Tibial artery (tissue), 4 donors: Measurements from ENCODE around the gene MAP3K2.

ENCODE experiments used
- DNase-seq, 2 donors: peaks; one replicate each; pipeline ENCODE4 v3.0.0-alpha.2; 2019
- H3K27ac ChIP-seq, 2 donors: fragments of 200-600 bp; sonication (generic) in 1 of 2; 1 replicate in 1 of 2; 2 replicates in 1 of 2; pipeline ENCODE4 v1.5.1; 2018 to 2019; ENCODE audit warnings: mild to moderate bottlenecking in 1 of 2
- H3K27me3 ChIP-seq, 2 donors: fragments of 200-600 bp; sonication (generic) in 1 of 2; one replicate each; pipeline versions ENCODE4 v1.5.1 to v1.6.0; 2016 to 2019
- H3K36me3 ChIP-seq, 3 donors: fragments of 200-600 bp; sonication (generic) in 2 of 3; one replicate each; pipeline ENCODE4 v1.5.1; 2016 to 2019; ENCODE audit warnings: mild to moderate bottlenecking in 2 of 3
- H3K4me1 ChIP-seq, 4 donors: fragments of 200-600 bp; sonication (generic) in 2 of 4; 1 replicate in 3 of 4; 2 replicates in 1 of 4; pipeline ENCODE4 v1.5.1; 2016 to 2019
- H3K4me3 ChIP-seq, 2 donors: fragments of 200-600 bp; sonication (generic) in 1 of 2; 1 replicate in 1 of 2; 2 replicates in 1 of 2; pipeline ENCODE4 v1.5.1; 2018 to 2019; ENCODE audit warnings: mild to moderate bottlenecking in 2 of 2
- H3K9me3 ChIP-seq, 3 donors: fragments of 200-600 bp; sonication (generic) in 1 of 3; one replicate each; pipeline ENCODE4 v1.5.1; 2016 to 2019
- intact Hi-C: fragments of 100-400 bp; cut with DNase I; formaldehyde crosslinking; loops from one replicate; pipeline ENCODE4 v1.15.0; 2023; ENCODE audit warnings: low total_unique reads
- TF ChIP-seq, protein P1 (sequence below), 2 experiments: fragments of 200-600 bp in 1 of 2; fragments of 450-650 bp in 1 of 2; IDR thresholded peaks; one replicate each; pipeline ENCODE4 v1.5.1; 2017 to 2019; ENCODE audit warnings: antibody characterized with exemption in 2 of 2, mild to moderate bottlenecking in 1 of 2, moderate library complexity in 1 of 2

MAP3K2 gene

DNA sequence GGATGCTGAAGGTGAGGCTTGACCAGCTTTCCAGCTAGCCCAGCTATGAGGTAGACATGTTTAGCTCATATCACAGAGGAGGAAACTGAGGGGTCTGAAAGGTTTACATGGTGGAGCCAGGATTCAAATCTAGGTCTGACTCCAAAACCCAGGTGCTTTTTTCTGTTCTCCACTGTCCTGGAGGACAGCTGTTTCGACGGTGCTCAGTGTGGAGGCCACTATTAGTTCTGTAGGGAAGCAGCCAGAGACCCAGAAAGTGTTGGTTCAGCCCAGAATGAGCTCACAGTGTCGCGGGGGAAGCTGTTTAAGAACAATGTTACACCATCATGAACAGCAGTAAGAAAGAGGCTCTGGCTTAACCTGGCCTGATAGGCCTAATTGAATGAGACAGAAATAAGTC, 41.5 kb upstream of the MAP3K2 start:
- Histone ChIP-seq H3K4me1 (no peaks in the 10 kb centered on the region), H3K27ac (no peak overlapping the region), H3K27me3 (no peaks in the 10 kb centered on the region), H3K4me3 (no peak overlapping the region), H3K9me3 (no peaks in the 10 kb centered on the region), H3K36me3 (peaks cover 0 to 5% (median 0%) of the 10 kb centered on the region in 3 donors)
- intact Hi-C loops, result no loop called here
- no peak for DNase-seq
- TF ChIP-seq, protein P1, sequence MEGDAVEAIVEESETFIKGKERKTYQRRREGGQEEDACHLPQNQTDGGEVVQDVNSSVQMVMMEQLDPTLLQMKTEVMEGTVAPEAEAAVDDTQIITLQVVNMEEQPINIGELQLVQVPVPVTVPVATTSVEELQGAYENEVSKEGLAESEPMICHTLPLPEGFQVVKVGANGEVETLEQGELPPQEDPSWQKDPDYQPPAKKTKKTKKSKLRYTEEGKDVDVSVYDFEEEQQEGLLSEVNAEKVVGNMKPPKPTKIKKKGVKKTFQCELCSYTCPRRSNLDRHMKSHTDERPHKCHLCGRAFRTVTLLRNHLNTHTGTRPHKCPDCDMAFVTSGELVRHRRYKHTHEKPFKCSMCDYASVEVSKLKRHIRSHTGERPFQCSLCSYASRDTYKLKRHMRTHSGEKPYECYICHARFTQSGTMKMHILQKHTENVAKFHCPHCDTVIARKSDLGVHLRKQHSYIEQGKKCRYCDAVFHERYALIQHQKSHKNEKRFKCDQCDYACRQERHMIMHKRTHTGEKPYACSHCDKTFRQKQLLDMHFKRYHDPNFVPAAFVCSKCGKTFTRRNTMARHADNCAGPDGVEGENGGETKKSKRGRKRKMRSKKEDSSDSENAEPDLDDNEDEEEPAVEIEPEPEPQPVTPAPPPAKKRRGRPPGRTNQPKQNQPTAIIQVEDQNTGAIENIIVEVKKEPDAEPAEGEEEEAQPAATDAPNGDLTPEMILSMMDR (IDR thresholded peaks at IDR 0.05), result no peak

DNA sequence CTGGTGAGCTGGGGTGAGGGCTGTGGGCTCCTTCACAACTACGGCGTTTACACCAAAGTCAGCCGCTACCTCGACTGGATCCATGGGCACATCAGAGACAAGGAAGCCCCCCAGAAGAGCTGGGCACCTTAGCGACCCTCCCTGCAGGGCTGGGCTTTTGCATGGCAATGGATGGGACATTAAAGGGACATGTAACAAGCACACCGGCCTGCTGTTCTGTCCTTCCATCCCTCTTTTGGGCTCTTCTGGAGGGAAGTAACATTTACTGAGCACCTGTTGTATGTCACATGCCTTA, 41.0 kb upstream of the MAP3K2 start:
- no peak overlapping the region for H3K4me3 ChIP-seq
- TF ChIP-seq, protein P1 (IDR thresholded peaks at IDR 0.05), result no peak

DNA sequence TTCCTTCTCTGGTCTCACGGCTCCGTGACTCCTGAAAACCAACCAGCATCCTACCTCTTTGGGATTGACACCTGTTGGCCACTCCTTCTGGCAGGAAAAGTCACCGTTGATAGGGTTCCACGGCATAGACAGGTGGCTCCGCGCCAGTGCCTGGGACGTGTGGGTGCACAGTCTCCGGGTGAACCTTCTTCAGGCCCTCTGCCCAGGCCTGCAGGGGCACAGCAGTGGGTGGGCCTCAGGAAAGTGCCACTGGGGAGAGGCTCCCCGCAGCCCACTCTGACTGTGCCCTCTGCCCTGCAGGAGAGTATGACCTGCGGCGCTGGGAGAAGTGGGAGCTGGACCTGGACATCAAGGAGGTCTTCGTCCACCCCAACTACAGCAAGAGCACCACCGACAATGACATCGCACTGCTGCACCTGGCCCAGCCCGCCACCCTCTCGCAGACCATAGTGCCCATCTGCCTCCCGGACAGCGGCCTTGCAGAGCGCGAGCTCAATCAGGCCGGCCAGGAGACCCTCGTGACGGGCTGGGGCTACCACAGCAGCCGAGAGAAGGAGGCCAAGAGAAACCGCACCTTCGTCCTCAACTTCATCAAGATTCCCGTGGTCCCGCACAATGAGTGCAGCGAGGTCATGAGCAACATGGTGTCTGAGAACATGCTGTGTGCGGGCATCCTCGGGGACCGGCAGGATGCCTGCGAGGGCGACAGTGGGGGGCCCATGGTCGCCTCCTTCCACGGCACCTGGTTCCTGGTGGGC, 40.5 kb upstream of the MAP3K2 start:
- H3K4me3 ChIP-seq, result no peak overlapping the region
- TF ChIP-seq, protein P1 (IDR thresholded peaks at IDR 0.05), result no peak
- H3K36me3 ChIP-seq, result peaks cover 0 to 5% (median 0%) of the 10 kb centered on the region in 3 donors
- no peak overlapping the region for H3K27ac ChIP-seq
- H3K27me3 ChIP-seq, result peaks cover 0 to 7% of the 10 kb centered on the region in 2 donors
- no peaks in the 10 kb centered on the region for H3K9me3 ChIP-seq
- peaks cover 0 to 6% (median 5%) of the 10 kb centered on the region in 4 donors for H3K4me1 ChIP-seq
- intact Hi-C loops, result no loop called here
- DNase-seq, result no peak

More for the DNA sequence above, 41.0 kb upstream of the MAP3K2 start:
- H3K4me1 ChIP-seq, result peaks cover 0 to 1% (median 0%) of the 10 kb centered on the region in 4 donors
- peaks cover 0 to 5% (median 0%) of the 10 kb centered on the region in 3 donors for H3K36me3 ChIP-seq
- no peak overlapping the region for H3K27ac ChIP-seq
- intact Hi-C loops, result no loop called here
- no peaks in the 10 kb centered on the region for H3K9me3 ChIP-seq
- no peak for DNase-seq
- H3K27me3 ChIP-seq, result peaks cover 0 to 2% of the 10 kb centered on the region in 2 donors

DNA sequence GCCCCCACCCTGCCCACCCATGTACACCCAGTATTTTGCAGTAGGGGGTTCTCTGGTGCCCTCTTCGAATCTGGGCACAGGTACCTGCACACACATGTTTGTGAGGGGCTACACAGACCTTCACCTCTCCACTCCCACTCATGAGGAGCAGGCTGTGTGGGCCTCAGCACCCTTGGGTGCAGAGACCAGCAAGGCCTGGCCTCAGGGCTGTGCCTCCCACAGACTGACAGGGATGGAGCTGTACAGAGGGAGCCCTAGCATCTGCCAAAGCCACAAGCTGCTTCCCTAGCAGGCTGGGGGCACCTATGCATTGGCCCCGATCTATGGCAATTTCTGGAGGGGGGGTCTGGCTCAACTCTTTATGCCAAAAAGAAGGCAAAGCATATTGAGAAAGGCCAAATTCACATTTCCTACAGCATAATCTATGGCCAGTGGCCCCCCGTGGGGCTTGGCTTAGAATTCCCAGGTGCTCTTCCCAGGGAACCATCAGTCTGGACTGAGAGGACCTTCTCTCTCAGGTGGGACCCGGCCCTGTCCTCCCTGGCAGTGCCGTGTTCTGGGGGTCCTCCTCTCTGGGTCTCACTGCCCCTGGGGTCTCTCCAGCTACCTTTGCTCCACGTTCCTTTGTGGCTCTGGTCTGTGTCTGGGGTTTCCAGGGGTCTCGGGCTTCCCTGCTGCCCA, 39.7 kb upstream of the MAP3K2 start:
- H3K27ac ChIP-seq, result no peak overlapping the region
- H3K4me1 ChIP-seq, result peaks cover 0 to 13% (median 12%) of the 10 kb centered on the region in 4 donors
- DNase-seq, result no peak
- no peaks in the 10 kb centered on the region for H3K9me3 ChIP-seq
- H3K27me3 ChIP-seq, result peaks cover 0 to 15% of the 10 kb centered on the region in 2 donors
- no peak overlapping the region for H3K4me3 ChIP-seq
- intact Hi-C loops, result no loop called here
- TF ChIP-seq, protein P1 (IDR thresholded peaks at IDR 0.05), result no peak
- H3K36me3 ChIP-seq, result peaks cover 0 to 5% (median 0%) of the 10 kb centered on the region in 3 donors

DNA sequence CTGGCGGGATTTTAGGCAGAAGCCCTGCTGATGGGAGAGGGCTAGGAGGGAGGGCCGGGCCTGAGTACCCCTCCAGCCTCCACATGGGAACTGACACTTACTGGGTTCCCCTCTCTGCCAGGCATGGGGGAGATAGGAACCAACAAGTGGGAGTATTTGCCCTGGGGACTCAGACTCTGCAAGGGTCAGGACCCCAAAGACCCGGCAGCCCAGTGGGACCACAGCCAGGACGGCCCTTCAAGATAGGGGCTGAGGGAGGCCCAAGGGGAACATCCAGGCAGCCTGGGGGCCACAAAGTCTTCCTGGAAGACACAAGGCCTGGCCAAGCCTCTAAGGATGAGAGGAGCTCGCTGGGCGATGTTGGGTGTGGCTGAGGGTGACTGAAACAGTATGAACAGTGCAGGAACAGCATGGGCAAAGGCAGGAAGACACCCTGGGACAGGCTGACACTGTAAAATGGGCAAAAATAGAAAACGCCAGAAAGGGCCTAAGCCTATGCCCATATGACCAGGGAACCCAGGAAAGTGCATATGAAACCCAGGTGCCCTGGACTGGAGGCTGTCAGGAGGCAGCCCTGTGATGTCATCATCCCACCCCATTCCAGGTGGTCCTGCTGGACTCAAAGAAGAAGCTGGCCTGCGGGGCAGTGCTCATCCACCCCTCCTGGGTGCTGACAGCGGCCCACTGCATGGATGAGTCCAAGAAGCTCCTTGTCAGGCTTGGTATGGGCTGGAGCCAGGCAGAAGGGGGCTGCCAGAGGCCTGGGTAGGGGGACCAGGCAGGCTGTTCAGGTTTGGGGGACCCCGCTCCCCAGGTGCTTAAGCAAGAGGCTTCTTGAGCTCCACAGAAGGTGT, 39.0 kb upstream of the MAP3K2 start:
- Histone ChIP-seq H3K4me3 (no peak overlapping the region), H3K36me3 (peaks cover 0 to 5% (median 0%) of the 10 kb centered on the region in 3 donors), H3K9me3 (no peaks in the 10 kb centered on the region), H3K27me3 (peaks cover 2 to 23% of the 10 kb centered on the region in 2 donors), H3K4me1 (peaks cover 0 to 16% (median 13%) of the 10 kb centered on the region in 4 donors), H3K27ac (no peak overlapping the region)
- TF ChIP-seq, protein P1 (IDR thresholded peaks at IDR 0.05), result no peak
- no peak for DNase-seq
- intact Hi-C loops, result no loop called here
